MM.1S (cell line): Measurements from ENCODE around the gene BST1.

Experiments
- DNase-seq: peaks from one replicate; pipeline ENCODE4 v3.0.0-alpha.2; 2015
- H2AFZ ChIP-seq: fragments of 300-600 bp; sonication (generic); 2 replicates; pipeline ENCODE4 v1.6.0; 2016; ENCODE audit warnings: antibody characterized with exemption, low read length
- H3F3A ChIP-seq: fragments of 300-600 bp; sonication (generic); 2 replicates; pipeline ENCODE4 v1.6.1; 2016; ENCODE audit warnings: mild to moderate bottlenecking, antibody characterized with exemption, low read length, moderate library complexity, mixed read lengths; ENCODE audit not compliant: insufficient read depth
- H3K27ac ChIP-seq: fragments of 300-600 bp; sonication (generic); 2 replicates; pipeline ENCODE4 v1.5.1; 2016; ENCODE audit warnings: mild to moderate bottlenecking, low read length
- H3K27me3 ChIP-seq: fragments of 300-600 bp; sonication (generic); replicated peaks from 2 replicates; pipeline ENCODE4 v1.6.0; 2016; ENCODE audit warnings: low read length; ENCODE audit not compliant: insufficient read depth
- H3K36me3 ChIP-seq: fragments of 300-600 bp; sonication (generic); replicated peaks from 2 replicates; pipeline ENCODE4 v1.6.1; 2016; ENCODE audit warnings: mild to moderate bottlenecking, low read length, mixed read lengths; ENCODE audit not compliant: insufficient read depth
- H3K4me1 ChIP-seq: fragments of 300-600 bp; sonication (generic); 2 replicates; pipeline ENCODE4 v1.6.1; 2016; ENCODE audit warnings: low read length, mixed read lengths
- H3K4me2 ChIP-seq: fragments of 300-600 bp; sonication (generic); 2 replicates; pipeline ENCODE4 v1.6.0; 2016; ENCODE audit warnings: low read depth, low read length
- H3K4me3 ChIP-seq: fragments of 300-600 bp; sonication (generic); 2 replicates; pipeline ENCODE4 v1.5.1; 2016; ENCODE audit warnings: low read length, mixed read lengths
- H3K79me2 ChIP-seq: fragments of 300-600 bp; sonication (generic); 2 replicates; pipeline ENCODE4 v1.6.1; 2016; ENCODE audit warnings: mixed run types, low read length, mixed read lengths
- H3K9ac ChIP-seq: fragments of 300-600 bp; sonication (generic); 2 replicates; pipeline ENCODE4 v1.6.1; 2016; ENCODE audit warnings: low read length, mixed read lengths
- H3K9me2 ChIP-seq: fragments of 300-600 bp; sonication (generic); replicated peaks from 2 replicates; pipeline ENCODE4 v1.6.1; 2016; ENCODE audit warnings: mild to moderate bottlenecking, low read length, mixed read lengths; ENCODE audit not compliant: insufficient read depth
- H3K9me3 ChIP-seq: fragments of 300-600 bp; sonication (generic); replicated peaks from 2 replicates; pipeline ENCODE4 v1.6.1; 2016; ENCODE audit warnings: mild to moderate bottlenecking, low read length, mixed read lengths; ENCODE audit not compliant: insufficient read depth
- H4K20me1 ChIP-seq: fragments of 300-600 bp; sonication (generic); 2 replicates; pipeline ENCODE4 v1.6.1; 2016; ENCODE audit warnings: mild to moderate bottlenecking, low read length, moderate library complexity, mixed read lengths; ENCODE audit not compliant: insufficient read depth
- EZH2 ChIP-seq: fragments of 300-600 bp; sonication (generic); optimal IDR thresholded peaks from 2 replicates; pipeline ENCODE3; 2017; ENCODE audit warnings: low read depth, mild to moderate bottlenecking, antibody characterized with exemption, low read length, mixed read lengths
- EZH2phosphoT487 ChIP-seq: fragments of 300-600 bp; sonication (generic); IDR thresholded peaks from 2 replicates; pipeline ENCODE4 v1.6.1; 2018; ENCODE audit warnings: antibody characterized with exemption, low read length
- TF ChIP-seq, protein P1 (sequence below): fragments of 300-600 bp; sonication (generic); IDR thresholded peaks from 2 replicates; pipeline ENCODE4 v1.5.1; 2016; ENCODE audit warnings: antibody characterized with exemption, low read length, mixed read lengths

BST1 gene

GRCh38 chr4:15689540-15689939 is 13.3 kb upstream of the BST1 start:
- H3F3A ChIP-seq, result no peaks in the 10 kb centered on the region
- no peaks in the 10 kb centered on the region for H3K79me2 ChIP-seq
- no peak overlapping the region for H2AFZ ChIP-seq
- no peaks in the 10 kb centered on the region for H3K9me3 ChIP-seq
- no peaks in the 10 kb centered on the region for H3K9me2 ChIP-seq
- H3K36me3 ChIP-seq, result no peaks in the 10 kb centered on the region; the same call in 1 of the 2 replicates
- no peak overlapping the region for H3K4me3 ChIP-seq
- H3K4me1 ChIP-seq, result no peaks in the 10 kb centered on the region
- TF ChIP-seq EZH2, result no peak
- TF ChIP-seq EZH2phosphoT487, result no peak
- TF ChIP-seq, protein P1, sequence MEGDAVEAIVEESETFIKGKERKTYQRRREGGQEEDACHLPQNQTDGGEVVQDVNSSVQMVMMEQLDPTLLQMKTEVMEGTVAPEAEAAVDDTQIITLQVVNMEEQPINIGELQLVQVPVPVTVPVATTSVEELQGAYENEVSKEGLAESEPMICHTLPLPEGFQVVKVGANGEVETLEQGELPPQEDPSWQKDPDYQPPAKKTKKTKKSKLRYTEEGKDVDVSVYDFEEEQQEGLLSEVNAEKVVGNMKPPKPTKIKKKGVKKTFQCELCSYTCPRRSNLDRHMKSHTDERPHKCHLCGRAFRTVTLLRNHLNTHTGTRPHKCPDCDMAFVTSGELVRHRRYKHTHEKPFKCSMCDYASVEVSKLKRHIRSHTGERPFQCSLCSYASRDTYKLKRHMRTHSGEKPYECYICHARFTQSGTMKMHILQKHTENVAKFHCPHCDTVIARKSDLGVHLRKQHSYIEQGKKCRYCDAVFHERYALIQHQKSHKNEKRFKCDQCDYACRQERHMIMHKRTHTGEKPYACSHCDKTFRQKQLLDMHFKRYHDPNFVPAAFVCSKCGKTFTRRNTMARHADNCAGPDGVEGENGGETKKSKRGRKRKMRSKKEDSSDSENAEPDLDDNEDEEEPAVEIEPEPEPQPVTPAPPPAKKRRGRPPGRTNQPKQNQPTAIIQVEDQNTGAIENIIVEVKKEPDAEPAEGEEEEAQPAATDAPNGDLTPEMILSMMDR, result no peak
- DNase-seq, result no peak
- no peaks in the 10 kb centered on the region for H3K27me3 ChIP-seq
- H4K20me1 ChIP-seq, result no peaks in the 10 kb centered on the region
- no peak overlapping the region for H3K9ac ChIP-seq
- no peak overlapping the region for H3K4me2 ChIP-seq
- H3K27ac ChIP-seq, result no peak overlapping the region

DNA sequence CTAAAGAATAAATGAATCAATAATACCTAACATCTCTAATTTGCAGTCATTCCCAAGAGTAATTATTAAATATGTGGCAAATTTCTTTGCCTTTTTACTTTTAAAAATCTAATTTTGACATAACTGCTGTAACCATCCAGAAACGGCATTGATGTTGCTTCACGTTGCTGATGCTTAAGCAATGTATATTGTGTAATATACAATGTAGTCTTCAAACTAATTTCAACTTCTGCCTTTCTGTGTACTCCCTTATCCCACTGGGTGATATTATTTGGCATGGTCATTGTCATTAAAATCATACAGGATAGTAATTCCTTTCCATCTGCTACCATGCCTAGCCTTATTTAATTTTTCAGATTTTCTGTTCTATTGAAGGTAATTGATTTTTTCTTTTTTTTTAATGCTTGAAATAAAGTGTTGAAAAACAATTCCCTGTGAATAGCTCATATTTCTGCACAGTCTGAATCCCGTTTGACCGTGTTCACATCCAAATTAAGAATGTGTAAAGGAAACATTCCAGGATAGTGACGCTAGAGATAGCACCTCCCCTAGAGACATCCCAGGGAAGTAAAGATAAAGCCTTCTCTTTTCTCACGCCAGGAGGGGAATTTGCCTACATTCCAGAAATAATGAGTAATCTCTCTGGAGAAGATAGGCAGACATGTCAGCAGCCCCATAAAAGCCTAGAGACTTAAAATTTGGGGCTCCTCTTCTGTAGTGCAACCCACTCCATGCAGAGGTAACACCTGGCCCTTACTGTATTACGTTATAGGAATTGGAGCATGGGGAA is 12.7 kb upstream of the BST1 start:
- Histone ChIP-seq H3K27me3 (no peaks in the 10 kb centered on the region), H3K9ac (no peak overlapping the region), H3K36me3 (no peaks in the 10 kb centered on the region; the same call in 1 of the 2 replicates), H3F3A (no peaks in the 10 kb centered on the region), H3K79me2 (no peaks in the 10 kb centered on the region), H3K4me1 (no peaks in the 10 kb centered on the region), H2AFZ (no peak overlapping the region), H3K9me3 (no peaks in the 10 kb centered on the region), H3K27ac (no peak overlapping the region), H4K20me1 (no peaks in the 10 kb centered on the region), H3K4me3 (no peak overlapping the region), H3K9me2 (no peaks in the 10 kb centered on the region), H3K4me2 (no peak overlapping the region)
- DNase-seq, result no peak
- TF ChIP-seq EZH2 (no peak), EZH2phosphoT487 (no peak)
- TF ChIP-seq, protein P1, result no peak

DNA sequence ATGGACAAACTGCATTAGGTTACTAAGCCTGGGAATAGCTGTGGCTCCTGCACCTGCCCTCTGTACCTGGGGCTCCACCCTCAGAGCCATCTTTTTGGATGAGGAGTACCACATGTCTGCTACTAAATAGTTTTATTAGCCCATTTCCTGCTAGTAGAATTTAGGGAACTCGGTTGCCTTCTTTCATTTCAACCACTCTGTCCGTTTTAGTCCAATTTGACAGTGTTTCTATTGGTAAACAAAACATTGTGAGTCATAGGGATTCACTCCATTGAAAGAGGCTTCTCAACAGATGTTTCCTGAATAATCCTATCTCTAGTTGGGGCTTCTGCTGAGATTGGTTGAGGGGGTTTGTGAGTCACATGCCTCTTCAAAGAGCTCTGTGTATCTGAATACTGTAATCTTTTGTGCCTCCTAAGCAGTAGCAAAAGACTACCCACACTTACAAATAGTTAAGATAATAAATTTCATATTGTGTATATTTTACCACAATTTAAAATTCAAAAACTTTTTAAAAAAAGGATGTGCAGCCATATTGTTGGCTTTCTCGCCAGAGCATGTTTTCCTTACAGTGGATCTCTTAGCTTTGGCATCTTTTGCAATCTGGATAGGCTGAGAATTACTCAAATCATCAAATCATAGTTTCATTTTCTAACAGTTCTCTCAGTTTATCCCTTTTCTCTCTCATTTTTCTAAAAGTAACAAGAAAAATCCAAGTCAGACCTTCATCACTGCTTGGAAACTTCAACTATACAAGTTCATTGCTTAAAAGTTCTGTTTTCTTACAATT is 11.3 kb upstream of the BST1 start:
- H2AFZ ChIP-seq, result no peak overlapping the region
- no peak for DNase-seq
- no peaks in the 10 kb centered on the region for H4K20me1 ChIP-seq
- no peaks in the 10 kb centered on the region for H3K4me1 ChIP-seq
- no peak overlapping the region for H3K4me2 ChIP-seq
- H3K79me2 ChIP-seq, result no peaks in the 10 kb centered on the region
- no peak overlapping the region for H3K4me3 ChIP-seq
- H3K27ac ChIP-seq, result no peak overlapping the region
- no peaks in the 10 kb centered on the region for H3K27me3 ChIP-seq
- H3K9me2 ChIP-seq, result no peaks in the 10 kb centered on the region
- no peaks in the 10 kb centered on the region; the same call in 1 of the 2 replicates for H3K36me3 ChIP-seq
- H3F3A ChIP-seq, result no peaks in the 10 kb centered on the region
- no peak overlapping the region for H3K9ac ChIP-seq
- no peak for TF ChIP-seq EZH2
- TF ChIP-seq, protein P1, result no peak
- TF ChIP-seq EZH2phosphoT487, result no peak
- no peaks in the 10 kb centered on the region for H3K9me3 ChIP-seq
